HCT116 (cell line): Measurements from ENCODE around the gene OCA2. TPM values are rescaled to one million over a fixed set of nuclear protein-coding genes. Genes with fewer than 3 reads are reported as not detected.

Experiments used
- ATAC-seq: fragments of 200-7000 bp; cut with Tn5 transposase; 2 replicates; pipeline ENCODE4 v1.9.1; 2020; ENCODE audit warnings: mild to moderate bottlenecking, moderate library complexity
- BruUV-seq: library from RNA; stranded (reverse); fragments of 400-500 nt; replicated peaks from 2 replicates; lab custom pipeline; 2021; lab: Mats Ljungman, UMichigan
- CTCF ChIA-PET: fragments of 300-600 bp; sonication (Branson Sonifier 250); formaldehyde crosslinking; loops from one replicate; lab custom pipeline; 2021; ENCODE audit warnings: antibody characterized with exemption; lab: Charles Lee
- POLR2A ChIA-PET: fragments of 300-600, 350-600 bp; sonication (Branson Sonifier 250); formaldehyde crosslinking; loops from one replicate; lab custom pipeline; 2021; ENCODE audit warnings: antibody characterized with exemption; lab: Charles Lee
- RAD21 ChIA-PET, 2 experiments: fragments of 300-600 bp; sonication (Branson Sonifier 250); formaldehyde crosslinking; loops; one replicate each; lab custom pipeline; 2023; ENCODE audit warnings: low total read pairs in 2 of 2; ENCODE audit not compliant: uncharacterized antibody in 2 of 2, unreplicated experiment in 2 of 2, low non-redundant PET in 1 of 2; lab: Charles Lee
- DNase-seq: peaks from one replicate; pipeline ENCODE4 v3.0.0-alpha.2; 2010; ENCODE audit warnings: low read depth, low spot score
- H2AFZ ChIP-seq: fragments of 200-600 bp; shearing (Covaris generic), sonication (generic); 2 replicates; pipeline ENCODE4 v1.6.1; 2017; ENCODE audit warnings: low read depth, mixed run types, mixed read lengths, antibody characterized with exemption, low read length; ENCODE audit not compliant: poor library complexity, severe bottlenecking
- H3K27ac ChIP-seq: 2 replicates; pipeline ENCODE4 v1.5.1; 2012; ENCODE audit warnings: low read depth, low read length
- H3K27me3 ChIP-seq: fragments of 200-600 bp; sonication (generic); 2 replicates; pipeline ENCODE4 v1.6.1; 2016; ENCODE audit warnings: mixed run types, low read length, mixed read lengths; ENCODE audit not compliant: insufficient read depth
- H3K36me3 ChIP-seq, 2 experiments: fragments of 200-500 bp in 1 of 2; fragments of 200-600 bp in 1 of 2; sonication (Bioruptor generic) in 1 of 2; sonication (generic) in 1 of 2; 2 replicates each; pipeline versions ENCODE4 v1.5.1 to v1.6.1; 2014 to 2016; ENCODE audit warnings: low read length in 2 of 2, inconsistent platforms in 1 of 2, mixed read lengths in 1 of 2, mixed run types in 1 of 2; ENCODE audit not compliant: insufficient read depth in 2 of 2, control insufficient read depth in 1 of 2
- H3K4me1 ChIP-seq, 2 experiments: fragments of 200-600 bp in 1 of 2; sonication (generic) in 1 of 2; 2 replicates each; pipeline versions ENCODE4 v1.5.1 to v1.6.1; 2012 to 2017; ENCODE audit warnings: low read length in 2 of 2, inconsistent platforms in 1 of 2, mild to moderate bottlenecking in 1 of 2, mixed read lengths in 1 of 2, mixed run types in 1 of 2, moderate library complexity in 1 of 2; ENCODE audit not compliant: insufficient read depth in 2 of 2, control insufficient read depth in 1 of 2
- H3K4me2 ChIP-seq: fragments of 200-600 bp; sonication (generic); 2 replicates; pipeline ENCODE4 v1.6.1; 2017; ENCODE audit warnings: mixed run types, low read length, mixed read lengths
- H3K4me3 ChIP-seq, 2 experiments: fragments of 200-600 bp in 1 of 2; sonication (generic) in 1 of 2; replicated peaks in 1 of 2; 2 replicates each; pipeline ENCODE4 v1.5.1; 2011 to 2016; ENCODE audit warnings: low read length in 2 of 2, control low read depth in 1 of 2, low read depth in 1 of 2, mild to moderate bottlenecking in 1 of 2, mixed read lengths in 1 of 2, mixed run types in 1 of 2
- H3K79me2 ChIP-seq: fragments of 200-600 bp; sonication (generic); 2 replicates; pipeline ENCODE4 v1.6.1; 2017; ENCODE audit warnings: mild to moderate bottlenecking, mixed run types, low read length, moderate library complexity, mixed read lengths; ENCODE audit not compliant: insufficient read depth
- H3K9ac ChIP-seq: fragments of 200-600 bp; sonication (generic); 2 replicates; pipeline ENCODE4 v1.6.1; 2016; ENCODE audit warnings: low read length, mixed read lengths
- H3K9me2 ChIP-seq: fragments of 200-600 bp; sonication (generic), shearing (Covaris generic); 2 replicates; pipeline ENCODE4 v1.6.1; 2017; ENCODE audit warnings: mixed run types, mild to moderate bottlenecking, moderate library complexity; ENCODE audit not compliant: insufficient read depth
- H3K9me3 ChIP-seq, 2 experiments: fragments of 200-500 bp in 1 of 2; fragments of 200-600 bp in 1 of 2; sonication (Bioruptor generic) in 1 of 2; sonication (generic) in 1 of 2; 2 replicates each; pipeline ENCODE4 v1.6.1; 2014 to 2017; ENCODE audit warnings: low read length in 2 of 2, mixed read lengths in 2 of 2, inconsistent platforms in 1 of 2, low read depth in 1 of 2, mild to moderate bottlenecking in 1 of 2, mixed run types in 1 of 2, moderate library complexity in 1 of 2; ENCODE audit not compliant: control insufficient read depth in 1 of 2, insufficient read depth in 1 of 2
- H4K20me1 ChIP-seq: fragments of 200-600 bp; sonication (generic), shearing (Covaris generic); 2 replicates; pipeline ENCODE4 v1.6.1; 2017; ENCODE audit warnings: mixed run types, mild to moderate bottlenecking, moderate library complexity; ENCODE audit not compliant: insufficient read depth
- ATF3 ChIP-seq: IDR thresholded peaks from 2 replicates; pipeline ENCODE4 v1.6.1; 2012
- CEBPB ChIP-seq: IDR thresholded peaks from 2 replicates; pipeline ENCODE4 v1.6.1; 2012; ENCODE audit warnings: low read depth
- EZH2 ChIP-seq: fragments of 200-600 bp; sonication (generic); IDR thresholded peaks from 2 replicates; pipeline ENCODE4 v1.6.1; 2017; ENCODE audit warnings: antibody characterized with exemption, mixed run types
- POLR2A ChIP-seq: IDR thresholded peaks from 2 replicates; pipeline ENCODE4 v1.7.0; 2011; ENCODE audit warnings: borderline replicate concordance; ENCODE audit not compliant: insufficient read depth, insufficient read length; ENCODE audit errors: extremely low read depth
- RAD21 ChIP-seq: IDR thresholded peaks from 2 replicates; pipeline ENCODE4 v1.6.1; 2012; ENCODE audit warnings: low read depth, mild to moderate bottlenecking
- REST ChIP-seq: IDR thresholded peaks from 2 replicates; pipeline ENCODE4 v1.6.1; 2012; ENCODE audit warnings: low read depth
- YY1 ChIP-seq: IDR thresholded peaks from 2 replicates; pipeline ENCODE4 v1.6.1; 2011; ENCODE audit warnings: low read length, low read depth, moderate library complexity, mild to moderate bottlenecking; ENCODE audit not compliant: insufficient replicate concordance; ENCODE audit errors: extremely low read depth
- ZBTB33 ChIP-seq: IDR thresholded peaks from 2 replicates; pipeline ENCODE4 v1.6.1; 2011; ENCODE audit warnings: mild to moderate bottlenecking, low read length, moderate library complexity; ENCODE audit not compliant: insufficient replicate concordance; ENCODE audit errors: extremely low read depth
- intact Hi-C: fragments of 100-400 bp; cut with micrococcal nuclease; formaldehyde crosslinking; loops from 2 replicates; pipeline ENCODE4 v1.10.0; 2022
- total RNA-seq: library from RNA; stranded (reverse); gene quantifications from one replicate; pipeline ENCODE4 v1.2.1, GENCODE V29; 2021; ENCODE audit not compliant: unreplicated experiment

Gene OCA2
- total RNA-seq, 1 experiment from 2014 or later = not detected

GRCh38 chr15:27820722-27821121, 278.4 kb downstream of the OCA2 start (continued):
- TF ChIP-seq REST (no peak), CEBPB (no peak), RAD21 (no peak)

- no peaks in the 10 kb centered on the region for H3K36me3 ChIP-seq
- CTCF ChIA-PET = no interaction called here
- no peak overlapping the region for H2AFZ ChIP-seq
- POLR2A ChIA-PET = no interaction called here
- H3K9me2 ChIP-seq = no peaks in the 10 kb centered on the region
- H3K9me3 ChIP-seq = peaks cover 0 to 43% of the 10 kb centered on the region in 2 experiments; a peak in 2 of 4 replicates
- no peaks in the 10 kb centered on the region for H3K27me3 ChIP-seq
- H3K4me3 ChIP-seq = no peak overlapping the region
- H3K4me1 ChIP-seq = no peaks in the 10 kb centered on the region
- intact Hi-C loops = no loop called here
- H4K20me1 ChIP-seq = no peaks in the 10 kb centered on the region
- H3K9ac ChIP-seq = no peak overlapping the region
- RAD21 ChIA-PET = no interaction called here
- no peak overlapping the region for H3K4me2 ChIP-seq
- TF ChIP-seq ATF3 = no peak
- no peak for TF ChIP-seq REST
- TF ChIP-seq POLR2A = no peak
- no peak for TF ChIP-seq EZH2
- TF ChIP-seq ZBTB33 = no peak
- TF ChIP-seq RAD21 = no peak
- no peak for TF ChIP-seq YY1
- no TSS peak for BruUV-seq
- H3K79me2 ChIP-seq = no peaks in the 10 kb centered on the region
- no peak overlapping the region for H3K27ac ChIP-seq
- DNase-seq (no peak), ATAC-seq (no peak)
Measured at GRCh38 chr15:27820232-27820631, 278.9 kb downstream of the OCA2 start.
